ENCODE data around the gene PTPRN2. TPM values are rescaled to one million over a fixed set of nuclear protein-coding genes. Genes with fewer than 3 reads are reported as not detected.

The PTPRN2 gene
- total RNA-seq, 1 experiment from 2014 or later, result 2.1 TPM

DNA sequence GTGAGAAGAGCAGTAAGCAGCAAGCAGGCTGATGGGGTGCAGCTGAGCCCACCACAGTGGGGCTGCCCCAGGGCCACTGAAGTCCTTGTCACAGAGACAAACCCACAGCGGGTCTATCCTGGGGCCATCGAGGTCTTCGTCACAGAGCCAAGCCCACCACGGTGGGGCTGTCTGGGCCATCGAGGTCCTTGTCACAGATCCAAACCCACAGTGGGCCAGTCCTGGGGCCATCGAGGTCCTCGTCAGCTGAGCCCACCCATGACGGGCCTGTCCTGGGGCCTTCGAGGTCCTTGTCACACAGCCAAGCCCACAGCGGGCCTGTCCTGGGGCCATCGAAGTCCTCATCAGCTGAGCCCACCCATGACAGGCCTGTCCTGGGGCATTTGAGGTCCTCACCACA, 700.9 kb downstream of the PTPRN2 start:
- intact Hi-C loops (cut with micrococcal nuclease), result no loop called here
- no peaks in the 10 kb centered on the region for H3K9me2 ChIP-seq (ENCODE audit: insufficient read depth)
- no peak overlapping the region for H3K4me3 ChIP-seq (replicated peaks in 1 of 2; ENCODE audit: low read depth in 1 of 2, low read length in 2 of 2)
- RAD21 ChIA-PET (ENCODE audit: low non-redundant PET in 1 of 2, low total read pairs in 2 of 2, uncharacterized antibody in 2 of 2, unreplicated experiment in 2 of 2), result no interaction called here
- no peaks in the 10 kb centered on the region for H3K27me3 ChIP-seq (ENCODE audit: insufficient read depth, low read length)
- H3K4me1 ChIP-seq (ENCODE audit: control insufficient read depth in 1 of 2, insufficient read depth in 2 of 2, low read length in 2 of 2), result no peaks in the 10 kb centered on the region
- POLR2A ChIA-PET, result no interaction called here
- no peak for TF ChIP-seq CBX3 (IDR thresholded peaks at IDR 0.05; ENCODE audit: low read depth)
- TF ChIP-seq POLR2A (IDR thresholded peaks at IDR 0.05; ENCODE audit: borderline replicate concordance, extremely low read depth, insufficient read depth, insufficient read length), result no peak
- no peak for TF ChIP-seq ELF1 (IDR thresholded peaks at IDR 0.05; ENCODE audit: borderline replicate concordance, low read depth)
- TF ChIP-seq, protein P1, sequence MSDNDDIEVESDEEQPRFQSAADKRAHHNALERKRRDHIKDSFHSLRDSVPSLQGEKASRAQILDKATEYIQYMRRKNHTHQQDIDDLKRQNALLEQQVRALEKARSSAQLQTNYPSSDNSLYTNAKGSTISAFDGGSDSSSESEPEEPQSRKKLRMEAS (IDR thresholded peaks at IDR 0.05), result no peak
- no peak for TF ChIP-seq SP1 (IDR thresholded peaks at IDR 0.05; ENCODE audit: low read depth)
- TF ChIP-seq EZH2phosphoT487 (IDR thresholded peaks at IDR 0.05; ENCODE audit: borderline replicate concordance), result no peak
- no peak for TF ChIP-seq ZNF274 (IDR thresholded peaks at IDR 0.05; ENCODE audit: low read depth, low read length)
- TF ChIP-seq YY1 (IDR thresholded peaks at IDR 0.05; ENCODE audit: extremely low read depth, insufficient replicate concordance, low read depth, low read length), result no peak
- TF ChIP-seq SIN3A (IDR thresholded peaks at IDR 0.05; ENCODE audit: low read depth), result no peak
- TF ChIP-seq RAD21 (IDR thresholded peaks at IDR 0.05; ENCODE audit: low read depth), result no peak
- TF ChIP-seq EGR1 (IDR thresholded peaks at IDR 0.05; ENCODE audit: low read depth), result no peak
- TF ChIP-seq ZFX (IDR thresholded peaks at IDR 0.05), result no peak
- H3K79me2 ChIP-seq (ENCODE audit: insufficient read depth, low read length), result no peaks in the 10 kb centered on the region
- BruUV-seq (replicated peaks), result no TSS peak
- ATAC-seq (no peak), DNase-seq (ENCODE audit: low read depth, low spot score) (no peak)
- H3K4me2 ChIP-seq (ENCODE audit: low read length), result no peak overlapping the region
- no peak overlapping the region for H3K9ac ChIP-seq (ENCODE audit: low read length)
- CTCF ChIA-PET, result no interaction called here
- no peak overlapping the region for H2AFZ ChIP-seq (ENCODE audit: low read depth, low read length, poor library complexity, severe bottlenecking)
- H4K20me1 ChIP-seq (ENCODE audit: insufficient read depth), result no peaks in the 10 kb centered on the region
- H3K27ac ChIP-seq (ENCODE audit: low read depth, low read length), result no peak overlapping the region
- H3K36me3 ChIP-seq (ENCODE audit: control insufficient read depth in 1 of 2, insufficient read depth in 2 of 2, low read length in 2 of 2), result no peaks in the 10 kb centered on the region
- peaks cover 3 to 13% of the 10 kb centered on the region in 2 experiments; a peak in 2 of 4 replicates for H3K9me3 ChIP-seq (ENCODE audit: control insufficient read depth in 1 of 2, insufficient read depth in 1 of 2, low read depth in 1 of 2, low read length in 2 of 2)

DNA sequence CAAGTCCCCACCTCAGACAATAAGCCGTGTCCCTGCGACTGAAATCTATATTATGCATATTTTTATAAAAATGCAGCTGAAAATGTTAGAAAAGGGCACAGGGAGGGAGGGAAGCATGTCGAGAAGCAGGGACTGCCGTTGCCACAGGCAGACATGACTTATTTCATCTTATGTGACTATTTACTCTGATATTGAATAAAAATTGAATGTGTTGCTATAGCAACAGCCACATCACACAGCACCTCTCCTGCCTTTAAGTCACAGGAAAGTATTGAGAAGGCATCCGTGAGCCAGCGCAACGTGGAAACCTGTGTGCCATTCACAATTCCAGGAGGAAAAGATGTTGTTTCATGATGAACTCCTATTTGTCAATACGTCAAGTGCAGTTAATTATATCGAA, 701.4 kb downstream of the PTPRN2 start:
- Histone ChIP-seq H2AFZ (ENCODE audit: low read depth, low read length, poor library complexity, severe bottlenecking) (no peak overlapping the region), H3K9me3 (ENCODE audit: control insufficient read depth in 1 of 2, insufficient read depth in 1 of 2, low read depth in 1 of 2, low read length in 2 of 2) (peaks cover 3 to 13% of the 10 kb centered on the region in 2 experiments; a peak in 2 of 4 replicates), H3K27me3 (ENCODE audit: insufficient read depth, low read length) (no peaks in the 10 kb centered on the region), H3K79me2 (ENCODE audit: insufficient read depth, low read length) (no peaks in the 10 kb centered on the region), H4K20me1 (ENCODE audit: insufficient read depth) (no peaks in the 10 kb centered on the region), H3K4me3 (replicated peaks in 1 of 2; ENCODE audit: low read depth in 1 of 2, low read length in 2 of 2) (no peak overlapping the region), H3K27ac (ENCODE audit: low read depth, low read length) (no peak overlapping the region), H3K9ac (ENCODE audit: low read length) (no peak overlapping the region), H3K4me1 (ENCODE audit: control insufficient read depth in 1 of 2, insufficient read depth in 2 of 2, low read length in 2 of 2) (no peaks in the 10 kb centered on the region), H3K9me2 (ENCODE audit: insufficient read depth) (no peaks in the 10 kb centered on the region), H3K36me3 (ENCODE audit: control insufficient read depth in 1 of 2, insufficient read depth in 2 of 2, low read length in 2 of 2) (no peaks in the 10 kb centered on the region), H3K4me2 (ENCODE audit: low read length) (no peak overlapping the region)
- CTCF ChIA-PET, result no interaction called here
- RAD21 ChIA-PET (ENCODE audit: low non-redundant PET in 1 of 2, low total read pairs in 2 of 2, uncharacterized antibody in 2 of 2, unreplicated experiment in 2 of 2), result no interaction called here
- POLR2A ChIA-PET, result no interaction called here
- DNase-seq (ENCODE audit: low read depth, low spot score) (no peak), ATAC-seq (no peak)
- BruUV-seq (replicated peaks), result no TSS peak
- intact Hi-C loops (cut with micrococcal nuclease), result no loop called here
- TF ChIP-seq, protein P2, sequence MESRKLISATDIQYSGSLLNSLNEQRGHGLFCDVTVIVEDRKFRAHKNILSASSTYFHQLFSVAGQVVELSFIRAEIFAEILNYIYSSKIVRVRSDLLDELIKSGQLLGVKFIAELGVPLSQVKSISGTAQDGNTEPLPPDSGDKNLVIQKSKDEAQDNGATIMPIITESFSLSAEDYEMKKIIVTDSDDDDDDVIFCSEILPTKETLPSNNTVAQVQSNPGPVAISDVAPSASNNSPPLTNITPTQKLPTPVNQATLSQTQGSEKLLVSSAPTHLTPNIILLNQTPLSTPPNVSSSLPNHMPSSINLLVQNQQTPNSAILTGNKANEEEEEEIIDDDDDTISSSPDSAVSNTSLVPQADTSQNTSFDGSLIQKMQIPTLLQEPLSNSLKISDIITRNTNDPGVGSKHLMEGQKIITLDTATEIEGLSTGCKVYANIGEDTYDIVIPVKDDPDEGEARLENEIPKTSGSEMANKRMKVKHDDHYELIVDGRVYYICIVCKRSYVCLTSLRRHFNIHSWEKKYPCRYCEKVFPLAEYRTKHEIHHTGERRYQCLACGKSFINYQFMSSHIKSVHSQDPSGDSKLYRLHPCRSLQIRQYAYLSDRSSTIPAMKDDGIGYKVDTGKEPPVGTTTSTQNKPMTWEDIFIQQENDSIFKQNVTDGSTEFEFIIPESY (IDR thresholded peaks at IDR 0.05; ENCODE audit: extremely low read depth, insufficient replicate concordance, low read length), result no peak
- TF ChIP-seq EZH2phosphoT487 (IDR thresholded peaks at IDR 0.05; ENCODE audit: borderline replicate concordance), result no peak
- no peak for TF ChIP-seq ZNF274 (IDR thresholded peaks at IDR 0.05; ENCODE audit: low read depth, low read length)
- no peak for TF ChIP-seq RAD21 (IDR thresholded peaks at IDR 0.05; ENCODE audit: low read depth)
- TF ChIP-seq, protein P3, sequence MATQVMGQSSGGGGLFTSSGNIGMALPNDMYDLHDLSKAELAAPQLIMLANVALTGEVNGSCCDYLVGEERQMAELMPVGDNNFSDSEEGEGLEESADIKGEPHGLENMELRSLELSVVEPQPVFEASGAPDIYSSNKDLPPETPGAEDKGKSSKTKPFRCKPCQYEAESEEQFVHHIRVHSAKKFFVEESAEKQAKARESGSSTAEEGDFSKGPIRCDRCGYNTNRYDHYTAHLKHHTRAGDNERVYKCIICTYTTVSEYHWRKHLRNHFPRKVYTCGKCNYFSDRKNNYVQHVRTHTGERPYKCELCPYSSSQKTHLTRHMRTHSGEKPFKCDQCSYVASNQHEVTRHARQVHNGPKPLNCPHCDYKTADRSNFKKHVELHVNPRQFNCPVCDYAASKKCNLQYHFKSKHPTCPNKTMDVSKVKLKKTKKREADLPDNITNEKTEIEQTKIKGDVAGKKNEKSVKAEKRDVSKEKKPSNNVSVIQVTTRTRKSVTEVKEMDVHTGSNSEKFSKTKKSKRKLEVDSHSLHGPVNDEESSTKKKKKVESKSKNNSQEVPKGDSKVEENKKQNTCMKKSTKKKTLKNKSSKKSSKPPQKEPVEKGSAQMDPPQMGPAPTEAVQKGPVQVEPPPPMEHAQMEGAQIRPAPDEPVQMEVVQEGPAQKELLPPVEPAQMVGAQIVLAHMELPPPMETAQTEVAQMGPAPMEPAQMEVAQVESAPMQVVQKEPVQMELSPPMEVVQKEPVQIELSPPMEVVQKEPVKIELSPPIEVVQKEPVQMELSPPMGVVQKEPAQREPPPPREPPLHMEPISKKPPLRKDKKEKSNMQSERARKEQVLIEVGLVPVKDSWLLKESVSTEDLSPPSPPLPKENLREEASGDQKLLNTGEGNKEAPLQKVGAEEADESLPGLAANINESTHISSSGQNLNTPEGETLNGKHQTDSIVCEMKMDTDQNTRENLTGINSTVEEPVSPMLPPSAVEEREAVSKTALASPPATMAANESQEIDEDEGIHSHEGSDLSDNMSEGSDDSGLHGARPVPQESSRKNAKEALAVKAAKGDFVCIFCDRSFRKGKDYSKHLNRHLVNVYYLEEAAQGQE (IDR thresholded peaks at IDR 0.05; ENCODE audit: low read depth), result no peak
- no peak for TF ChIP-seq TCF7L2 (IDR thresholded peaks at IDR 0.05; ENCODE audit: borderline replicate concordance, extremely low read depth, insufficient read depth, insufficient read length)
- TF ChIP-seq EZH2 (IDR thresholded peaks at IDR 0.05), result no peak
